Loucy (cell line): ENCODE results near the gene TGFB2.

Experiments
- EZH2phosphoT487 ChIP-seq: fragments of 200-600 bp; IDR thresholded peaks from 2 replicates; pipeline ENCODE4 v1.6.1; 2018; ENCODE audit warnings: antibody characterized with exemption, mild to moderate bottlenecking, moderate library complexity, borderline replicate concordance
- TF ChIP-seq, protein P1 (sequence below): fragments of 200-600 bp; sonication (generic); conservative IDR thresholded peaks from 2 replicates; pipeline ENCODE4 v1.5.1; 2014; ENCODE audit warnings: mild to moderate bottlenecking, antibody characterized with exemption, low read length

DNA sequence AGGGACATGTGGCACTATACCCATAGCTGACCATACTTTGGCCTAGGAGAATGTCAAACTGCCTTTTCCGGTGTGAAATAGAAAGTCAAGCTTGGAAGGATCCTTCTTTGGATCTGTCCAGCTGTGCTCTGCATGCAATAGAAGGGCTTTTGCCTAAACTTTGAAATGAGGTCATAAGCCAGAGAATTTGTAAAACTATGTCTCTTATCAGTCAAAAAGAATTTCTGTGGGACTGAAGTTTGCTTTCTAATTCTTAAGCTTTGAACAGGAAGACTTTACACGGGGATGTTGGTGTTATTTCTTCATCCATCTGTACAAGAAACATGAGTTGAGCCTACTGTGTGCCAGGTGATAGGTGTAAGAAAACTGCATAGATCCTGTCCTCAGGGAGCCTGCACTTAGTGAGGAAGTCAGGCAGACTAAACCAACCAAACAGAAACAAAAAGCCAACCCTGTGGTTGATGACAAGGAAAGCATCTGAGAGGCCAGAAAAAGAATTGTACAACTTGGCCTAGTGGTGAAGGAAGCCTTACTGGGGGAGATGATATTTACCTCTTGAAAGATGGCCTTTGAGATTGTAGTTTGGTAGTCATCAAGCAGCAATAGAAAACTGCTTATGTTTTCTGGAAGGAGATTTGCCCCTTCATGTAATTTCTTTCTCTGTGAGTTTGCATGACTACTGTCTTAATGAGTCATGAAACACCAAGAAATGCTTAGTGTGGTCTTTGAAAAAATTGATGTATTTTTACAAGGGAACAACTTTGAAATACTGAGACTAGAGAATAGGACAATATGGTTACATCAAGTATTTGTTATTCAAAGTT lies 24.8 kb downstream of the TGFB2 start:
- TF ChIP-seq, protein P1, sequence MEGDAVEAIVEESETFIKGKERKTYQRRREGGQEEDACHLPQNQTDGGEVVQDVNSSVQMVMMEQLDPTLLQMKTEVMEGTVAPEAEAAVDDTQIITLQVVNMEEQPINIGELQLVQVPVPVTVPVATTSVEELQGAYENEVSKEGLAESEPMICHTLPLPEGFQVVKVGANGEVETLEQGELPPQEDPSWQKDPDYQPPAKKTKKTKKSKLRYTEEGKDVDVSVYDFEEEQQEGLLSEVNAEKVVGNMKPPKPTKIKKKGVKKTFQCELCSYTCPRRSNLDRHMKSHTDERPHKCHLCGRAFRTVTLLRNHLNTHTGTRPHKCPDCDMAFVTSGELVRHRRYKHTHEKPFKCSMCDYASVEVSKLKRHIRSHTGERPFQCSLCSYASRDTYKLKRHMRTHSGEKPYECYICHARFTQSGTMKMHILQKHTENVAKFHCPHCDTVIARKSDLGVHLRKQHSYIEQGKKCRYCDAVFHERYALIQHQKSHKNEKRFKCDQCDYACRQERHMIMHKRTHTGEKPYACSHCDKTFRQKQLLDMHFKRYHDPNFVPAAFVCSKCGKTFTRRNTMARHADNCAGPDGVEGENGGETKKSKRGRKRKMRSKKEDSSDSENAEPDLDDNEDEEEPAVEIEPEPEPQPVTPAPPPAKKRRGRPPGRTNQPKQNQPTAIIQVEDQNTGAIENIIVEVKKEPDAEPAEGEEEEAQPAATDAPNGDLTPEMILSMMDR, result no peak
- no peak for TF ChIP-seq EZH2phosphoT487
